ENCODE measurements around the gene ILK.

The ILK gene

GRCh38 chr11:6563121-6563619 is 40.4 kb upstream of the ILK start:
- no peak overlapping the region for H2BK12ac ChIP-seq (ENCODE audit: low read length in 2 of 2)
- no peak overlapping the region for H2AFZ ChIP-seq (ENCODE audit: low read depth, low read length)
- H2BK15ac ChIP-seq (ENCODE audit: low read depth, poor library complexity, severe bottlenecking) = no peak overlapping the region
- no peak overlapping the region for H3K27ac ChIP-seq (ENCODE audit: low read length, poor library complexity, severe bottlenecking)
- 98% methylated on average over 4 of the region's 4 CpGs for WGBS
- H3K4me2 ChIP-seq (ENCODE audit: low read length, poor library complexity, severe bottlenecking) = no peak overlapping the region
- H3K9me3 ChIP-seq (ENCODE audit: control insufficient read depth, low read length) = no peaks in the 10 kb centered on the region
- no peak overlapping the region for H3K23ac ChIP-seq (ENCODE audit: low read length in 2 of 2)
- no peak overlapping the region for H3K4ac ChIP-seq (ENCODE audit: low read depth in 1 of 2, low read length in 2 of 2)
- H3K4me3 ChIP-seq (ENCODE audit: insufficient read depth in 1 of 2, low read depth in 1 of 2, low read length in 2 of 2) = no peak overlapping the region
- peaks cover 11% of the 10 kb centered on the region for H3K4me1 ChIP-seq (ENCODE audit: control insufficient read depth, insufficient read depth, low read depth, low read length)
- H4K8ac ChIP-seq (ENCODE audit: low read length) = no peak overlapping the region
- H2BK5ac ChIP-seq (ENCODE audit: low read depth, low read length, poor library complexity, severe bottlenecking) = no peak overlapping the region
- no peak overlapping the region for H4K91ac ChIP-seq (ENCODE audit: low read length)
- H3K18ac ChIP-seq (ENCODE audit: low read depth in 1 of 2, low read length in 2 of 2) = no peak overlapping the region
- H3K9ac ChIP-seq (ENCODE audit: low read length) = no peak overlapping the region
- peaks cover 21 to 67% of the 10 kb centered on the region in 2 experiments for H3K36me3 ChIP-seq (ENCODE audit: control insufficient read depth in 1 of 2, insufficient read depth in 2 of 2, low read depth in 1 of 2, low read length in 2 of 2)
- H3K27me3 ChIP-seq (ENCODE audit: control insufficient read depth in 1 of 2, insufficient read depth in 1 of 2, low read length in 2 of 2) = no peaks in the 10 kb centered on the region
- H2BK120ac ChIP-seq (ENCODE audit: low read depth, low read length) = no peak overlapping the region
- no peak overlapping the region for H2AK5ac ChIP-seq (ENCODE audit: low read length, severe bottlenecking)
- DNase-seq = no peak
- H3K79me1 ChIP-seq (replicated peaks; ENCODE audit: low read length, poor library complexity, severe bottlenecking) = no peaks in the 10 kb centered on the region
- no peak overlapping the region for H3K14ac ChIP-seq (ENCODE audit: low read length in 2 of 2)

- Histone ChIP-seq H3K18ac (ENCODE audit: low read depth in 1 of 2, low read length in 2 of 2) (no peak overlapping the region), H2BK5ac (ENCODE audit: low read depth, low read length, poor library complexity, severe bottlenecking) (no peak overlapping the region), H3K79me1 (replicated peaks; ENCODE audit: low read length, poor library complexity, severe bottlenecking) (no peaks in the 10 kb centered on the region), H2AFZ (ENCODE audit: low read depth, low read length) (no peak overlapping the region), H3K27ac (ENCODE audit: low read length, poor library complexity, severe bottlenecking) (no peak overlapping the region), H3K4me1 (ENCODE audit: control insufficient read depth, insufficient read depth, low read depth, low read length) (peaks cover 14% of the 10 kb centered on the region), H2BK15ac (ENCODE audit: low read depth, poor library complexity, severe bottlenecking) (no peak overlapping the region), H3K23ac (ENCODE audit: low read length in 2 of 2) (no peak overlapping the region), H3K9ac (ENCODE audit: low read length) (no peak overlapping the region), H4K8ac (ENCODE audit: low read length) (no peak overlapping the region), H3K36me3 (ENCODE audit: control insufficient read depth in 1 of 2, insufficient read depth in 2 of 2, low read depth in 1 of 2, low read length in 2 of 2) (peaks cover 18 to 62% of the 10 kb centered on the region in 2 experiments), H2BK120ac (ENCODE audit: low read depth, low read length) (no peak overlapping the region), H3K27me3 (ENCODE audit: control insufficient read depth in 1 of 2, insufficient read depth in 1 of 2, low read length in 2 of 2) (no peaks in the 10 kb centered on the region), H2AK5ac (ENCODE audit: low read length, severe bottlenecking) (no peak overlapping the region), H3K9me3 (ENCODE audit: control insufficient read depth, low read length) (no peaks in the 10 kb centered on the region), H3K14ac (ENCODE audit: low read length in 2 of 2) (no peak overlapping the region), H3K4me2 (ENCODE audit: low read length, poor library complexity, severe bottlenecking) (no peak overlapping the region), H2BK12ac (ENCODE audit: low read length in 2 of 2) (no peak overlapping the region), H3K4ac (ENCODE audit: low read depth in 1 of 2, low read length in 2 of 2) (no peak overlapping the region), H4K91ac (ENCODE audit: low read length) (no peak overlapping the region), H3K4me3 (ENCODE audit: insufficient read depth in 1 of 2, low read depth in 1 of 2, low read length in 2 of 2) (no peak overlapping the region)
- no peak for DNase-seq
- WGBS = 87% methylated on average over 10 of the region's 10 CpGs
Observed at GRCh38 chr11:6563667-6564066, 39.9 kb upstream of the ILK start.

GRCh38 chr11:6565325-6565724 is 38.2 kb upstream of the ILK start:
- Histone ChIP-seq H3K27ac (ENCODE audit: low read length, poor library complexity, severe bottlenecking) (no peak overlapping the region), H2AK5ac (ENCODE audit: low read length, severe bottlenecking) (no peak overlapping the region), H4K91ac (ENCODE audit: low read length) (no peak overlapping the region), H3K4ac (ENCODE audit: low read depth in 1 of 2, low read length in 2 of 2) (no peak overlapping the region), H3K4me2 (ENCODE audit: low read length, poor library complexity, severe bottlenecking) (no peak overlapping the region), H2BK5ac (ENCODE audit: low read depth, low read length, poor library complexity, severe bottlenecking) (no peak overlapping the region), H3K27me3 (ENCODE audit: control insufficient read depth in 1 of 2, insufficient read depth in 1 of 2, low read length in 2 of 2) (no peaks in the 10 kb centered on the region), H2BK120ac (ENCODE audit: low read depth, low read length) (no peak overlapping the region), H2BK15ac (ENCODE audit: low read depth, poor library complexity, severe bottlenecking) (no peak overlapping the region), H3K23ac (ENCODE audit: low read length in 2 of 2) (no peak overlapping the region), H3K4me1 (ENCODE audit: control insufficient read depth, insufficient read depth, low read depth, low read length) (peaks cover 15% of the 10 kb centered on the region), H2AFZ (ENCODE audit: low read depth, low read length) (no peak overlapping the region), H3K79me1 (replicated peaks; ENCODE audit: low read length, poor library complexity, severe bottlenecking) (peaks cover 2% of the 10 kb centered on the region), H3K4me3 (ENCODE audit: insufficient read depth in 1 of 2, low read depth in 1 of 2, low read length in 2 of 2) (no peak overlapping the region), H2BK12ac (ENCODE audit: low read length in 2 of 2) (no peak overlapping the region), H3K9me3 (ENCODE audit: control insufficient read depth, low read length) (no peaks in the 10 kb centered on the region), H3K14ac (ENCODE audit: low read length in 2 of 2) (no peak overlapping the region), H4K8ac (ENCODE audit: low read length) (no peak overlapping the region), H3K18ac (ENCODE audit: low read depth in 1 of 2, low read length in 2 of 2) (no peak overlapping the region), H3K36me3 (ENCODE audit: control insufficient read depth in 1 of 2, insufficient read depth in 2 of 2, low read depth in 1 of 2, low read length in 2 of 2) (peaks cover 20 to 52% of the 10 kb centered on the region in 2 experiments), H3K9ac (ENCODE audit: low read length) (no peak overlapping the region)
- no peak for DNase-seq
- WGBS = 100% methylated on average over 2 of the region's 2 CpGs

GRCh38 chr11:6565988-6566703 is 37.4 kb upstream of the ILK start:
- Histone ChIP-seq H2BK15ac (ENCODE audit: low read depth, poor library complexity, severe bottlenecking) (no peak overlapping the region), H2AK5ac (ENCODE audit: low read length, severe bottlenecking) (no peak overlapping the region), H2BK5ac (ENCODE audit: low read depth, low read length, poor library complexity, severe bottlenecking) (no peak overlapping the region), H2BK120ac (ENCODE audit: low read depth, low read length) (no peak overlapping the region), H3K4me2 (ENCODE audit: low read length, poor library complexity, severe bottlenecking) (no peak overlapping the region), H3K4ac (ENCODE audit: low read depth in 1 of 2, low read length in 2 of 2) (no peak overlapping the region), H3K79me1 (replicated peaks; ENCODE audit: low read length, poor library complexity, severe bottlenecking) (peaks cover 4% of the 10 kb centered on the region), H3K18ac (ENCODE audit: low read depth in 1 of 2, low read length in 2 of 2) (no peak overlapping the region), H3K9ac (ENCODE audit: low read length) (no peak overlapping the region), H3K27me3 (ENCODE audit: control insufficient read depth in 1 of 2, insufficient read depth in 1 of 2, low read length in 2 of 2) (no peaks in the 10 kb centered on the region), H3K23ac (ENCODE audit: low read length in 2 of 2) (no peak overlapping the region), H3K27ac (ENCODE audit: low read length, poor library complexity, severe bottlenecking) (no peak overlapping the region), H3K14ac (ENCODE audit: low read length in 2 of 2) (no peak overlapping the region), H3K4me1 (ENCODE audit: control insufficient read depth, insufficient read depth, low read depth, low read length) (peaks cover 15% of the 10 kb centered on the region), H4K91ac (ENCODE audit: low read length) (no peak overlapping the region), H3K4me3 (ENCODE audit: insufficient read depth in 1 of 2, low read depth in 1 of 2, low read length in 2 of 2) (no peak overlapping the region), H3K9me3 (ENCODE audit: control insufficient read depth, low read length) (no peaks in the 10 kb centered on the region), H4K8ac (ENCODE audit: low read length) (no peak overlapping the region), H3K36me3 (ENCODE audit: control insufficient read depth in 1 of 2, insufficient read depth in 2 of 2, low read depth in 1 of 2, low read length in 2 of 2) (peaks cover 28 to 44% of the 10 kb centered on the region in 2 experiments), H2AFZ (ENCODE audit: low read depth, low read length) (no peak overlapping the region), H2BK12ac (ENCODE audit: low read length in 2 of 2) (no peak overlapping the region)
- 98% methylated on average over 4 of the region's 5 CpGs for WGBS
- DNase-seq = no peak
